HEK293 (cell line): ENCODE data around the gene MYOZ3.

Source experiments
- KLF1 ChIP-seq: fragments of 450-650 bp; formaldehyde crosslinking; IDR thresholded peaks from 2 replicates; pipeline ENCODE4 v1.5.1; 2016; ENCODE audit warnings: missing biosample characterization, missing genetic modification characterization
- RBAK ChIP-seq: fragments of 450-650 bp; formaldehyde crosslinking; IDR thresholded peaks from 2 replicates; pipeline ENCODE4 v1.5.1; 2016; ENCODE audit warnings: missing biosample characterization, missing genetic modification characterization
- ZFP37 ChIP-seq: fragments of 450-650 bp; formaldehyde crosslinking; IDR thresholded peaks from 2 replicates; pipeline ENCODE4 v1.5.1; 2016; ENCODE audit warnings: missing biosample characterization, missing genetic modification characterization
- ZNF112 ChIP-seq: fragments of 450-650 bp; formaldehyde crosslinking; IDR thresholded peaks from 2 replicates; pipeline ENCODE4 v1.5.0; 2017; ENCODE audit warnings: missing biosample characterization, missing genetic modification characterization
- ZNF2 ChIP-seq: fragments of 450-650 bp; formaldehyde crosslinking; IDR thresholded peaks from 2 replicates; pipeline ENCODE4 v1.5.1; 2016; ENCODE audit warnings: missing biosample characterization, missing genetic modification characterization
- ZNF221 ChIP-seq: fragments of 450-650 bp; formaldehyde crosslinking; IDR thresholded peaks from 2 replicates; pipeline ENCODE4 v1.5.1; 2017; ENCODE audit warnings: missing biosample characterization, missing genetic modification characterization, borderline replicate concordance
- ZNF23 ChIP-seq: fragments of 450-650 bp; formaldehyde crosslinking; IDR thresholded peaks from 2 replicates; pipeline ENCODE4 v1.5.1; 2016; ENCODE audit warnings: missing biosample characterization, missing genetic modification characterization, borderline replicate concordance
- ZNF24 ChIP-seq: fragments of 450-650 bp; formaldehyde crosslinking; IDR thresholded peaks from 2 replicates; pipeline ENCODE4 v1.5.1; 2016; ENCODE audit warnings: missing biosample characterization, missing genetic modification characterization
- ZNF274 ChIP-seq, 2 experiments: fragments of 200-500 bp in 1 of 2; fragments of 450-650 bp in 1 of 2; sonication (Bioruptor generic) in 1 of 2; formaldehyde crosslinking in 1 of 2; IDR thresholded peaks; 2 replicates each; pipeline versions ENCODE4 v1.5.1 to v1.6.1; 2014 to 2016; ENCODE audit warnings: borderline replicate concordance in 1 of 2, inconsistent platforms in 1 of 2, low read length in 1 of 2, missing biosample characterization in 1 of 2, missing genetic modification characterization in 1 of 2
- ZNF292 ChIP-seq: fragments of 450-650 bp; formaldehyde crosslinking; IDR thresholded peaks from 2 replicates; pipeline ENCODE4 v1.5.1; 2016; ENCODE audit warnings: low read depth, missing biosample characterization, missing genetic modification characterization, borderline replicate concordance
- ZNF311 ChIP-seq: fragments of 450-650 bp; formaldehyde crosslinking; IDR thresholded peaks from 2 replicates; pipeline ENCODE4 v1.5.1; 2017; ENCODE audit warnings: missing biosample characterization, missing genetic modification characterization, borderline replicate concordance
- ZNF514 ChIP-seq: fragments of 450-650 bp; formaldehyde crosslinking; IDR thresholded peaks from 2 replicates; pipeline ENCODE4 v1.5.1; 2016; ENCODE audit warnings: missing biosample characterization, missing genetic modification characterization
- ZNF530 ChIP-seq: fragments of 450-650 bp; formaldehyde crosslinking; IDR thresholded peaks from 2 replicates; pipeline ENCODE4 v1.5.1; 2016; ENCODE audit warnings: low read depth, missing biosample characterization, missing genetic modification characterization
- ZNF549 ChIP-seq: fragments of 450-650 bp; IDR thresholded peaks from 2 replicates; pipeline ENCODE4 v1.5.1; 2018; ENCODE audit warnings: missing biosample characterization, missing genetic modification characterization, mild to moderate bottlenecking, inconsistent platforms, moderate library complexity
- ZNF558 ChIP-seq: fragments of 450-650 bp; formaldehyde crosslinking; IDR thresholded peaks from 2 replicates; pipeline ENCODE4 v1.5.1; 2016; ENCODE audit warnings: missing biosample characterization, missing genetic modification characterization
- ZNF585B ChIP-seq: fragments of 450-650 bp; formaldehyde crosslinking; IDR thresholded peaks from 2 replicates; pipeline ENCODE4 v1.5.1; 2016; ENCODE audit warnings: missing biosample characterization, missing genetic modification characterization
- ZNF623 ChIP-seq: fragments of 450-650 bp; formaldehyde crosslinking; IDR thresholded peaks from 2 replicates; pipeline ENCODE4 v1.5.1; 2016; ENCODE audit warnings: missing biosample characterization, missing genetic modification characterization
- ZNF626 ChIP-seq: fragments of 450-650 bp; sonication (Bioruptor Pico); formaldehyde crosslinking; IDR thresholded peaks from 2 replicates; pipeline ENCODE4 v1.5.1; 2018; ENCODE audit warnings: missing biosample characterization, missing genetic modification characterization, inconsistent platforms
- ZNF658 ChIP-seq: fragments of 450-650 bp; formaldehyde crosslinking; IDR thresholded peaks from 2 replicates; pipeline ENCODE4; 2016; ENCODE audit warnings: missing biosample characterization, missing genetic modification characterization
- ZNF670 ChIP-seq: fragments of 450-650 bp; formaldehyde crosslinking; IDR thresholded peaks from 2 replicates; pipeline ENCODE4 v1.5.1; 2016; ENCODE audit warnings: missing biosample characterization, missing genetic modification characterization, low read depth
- ZNF701 ChIP-seq: fragments of 450-650 bp; formaldehyde crosslinking; IDR thresholded peaks from 2 replicates; pipeline ENCODE4 v1.5.1; 2016; ENCODE audit warnings: missing biosample characterization, missing genetic modification characterization
- ZNF707 ChIP-seq: fragments of 450-650 bp; formaldehyde crosslinking; IDR thresholded peaks from 2 replicates; pipeline ENCODE4 v1.5.1; 2016; ENCODE audit warnings: missing biosample characterization, missing genetic modification characterization
- ZNF791 ChIP-seq: fragments of 450-650 bp; formaldehyde crosslinking; IDR thresholded peaks from 2 replicates; pipeline ENCODE4 v1.5.1; 2016; ENCODE audit warnings: missing biosample characterization, missing genetic modification characterization
- ZNF830 ChIP-seq: fragments of 450-650 bp; IDR thresholded peaks from 2 replicates; pipeline ENCODE4 v1.5.0; 2018; ENCODE audit warnings: missing biosample characterization, missing genetic modification characterization, low read depth, mild to moderate bottlenecking, moderate library complexity
- TF ChIP-seq, protein P1 (sequence below): fragments of 450-650 bp; formaldehyde crosslinking; IDR thresholded peaks from 2 replicates; pipeline ENCODE4 v1.5.1; 2016; ENCODE audit warnings: missing biosample characterization, missing genetic modification characterization
- TF ChIP-seq, protein P2 (sequence below): fragments of 450-650 bp; formaldehyde crosslinking; IDR thresholded peaks from 2 replicates; pipeline ENCODE4 v1.5.1; 2016; ENCODE audit warnings: missing biosample characterization, missing genetic modification characterization
- TF ChIP-seq, protein P3 (sequence below): fragments of 450-650 bp; formaldehyde crosslinking; IDR thresholded peaks from 2 replicates; pipeline ENCODE4 v1.5.1; 2017; ENCODE audit warnings: missing biosample characterization, missing genetic modification characterization
- TF ChIP-seq, protein P4 (sequence below): fragments of 450-650 bp; formaldehyde crosslinking; IDR thresholded peaks from 2 replicates; pipeline ENCODE4 v1.5.1; 2016; ENCODE audit warnings: missing biosample characterization, missing genetic modification characterization, borderline replicate concordance
- TF ChIP-seq, protein P5 (sequence below): fragments of 450-650 bp; formaldehyde crosslinking; IDR thresholded peaks from 2 replicates; pipeline ENCODE4; 2016; ENCODE audit warnings: missing biosample characterization, missing genetic modification characterization
- TF ChIP-seq, protein P6 (sequence below): fragments of 450-650 bp; formaldehyde crosslinking; IDR thresholded peaks from 2 replicates; pipeline ENCODE4 v1.5.1; 2016; ENCODE audit warnings: missing biosample characterization, missing genetic modification characterization

Gene MYOZ3

DNA sequence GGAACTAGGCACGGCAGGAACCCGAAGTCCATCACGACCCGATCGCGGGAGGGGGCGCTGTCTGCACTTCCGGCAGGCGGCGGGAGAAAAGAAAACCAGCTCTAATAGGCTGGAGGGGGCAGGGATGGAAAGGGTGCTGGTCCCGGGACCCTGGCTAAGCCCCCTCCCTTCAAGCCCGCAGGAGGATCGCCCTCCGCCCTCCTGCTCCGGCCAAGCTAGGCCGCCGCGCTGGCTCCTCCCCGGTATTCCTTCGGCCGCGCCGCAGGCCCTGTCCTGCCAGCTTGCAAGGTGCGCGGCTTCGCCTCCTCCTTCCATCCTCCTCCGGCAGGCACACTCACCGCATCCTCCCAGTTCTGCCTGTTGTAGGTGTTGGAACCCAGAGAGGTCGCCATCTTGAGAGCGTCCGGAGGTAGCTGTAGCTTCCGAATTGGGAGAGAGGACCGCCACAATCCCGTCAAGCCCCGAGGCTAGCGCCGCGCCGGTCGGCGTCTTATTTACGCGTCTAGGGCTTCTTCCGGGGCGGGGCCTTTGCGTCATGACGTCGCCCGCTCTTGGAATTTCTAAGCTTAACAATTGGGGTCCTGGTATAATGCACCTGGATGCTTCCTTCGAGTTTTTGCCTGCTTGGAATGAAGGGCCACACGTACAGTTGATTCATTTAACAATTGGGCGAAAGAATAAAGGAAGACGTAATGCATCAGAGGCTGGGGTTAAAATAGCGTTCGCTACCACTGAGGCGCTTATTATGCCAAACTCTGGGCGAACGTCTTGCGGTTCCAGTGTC lies 39.7 kb downstream of the MYOZ3 start, which contains the start of gene RBM22 (continued):
- TF ChIP-seq, protein P1, sequence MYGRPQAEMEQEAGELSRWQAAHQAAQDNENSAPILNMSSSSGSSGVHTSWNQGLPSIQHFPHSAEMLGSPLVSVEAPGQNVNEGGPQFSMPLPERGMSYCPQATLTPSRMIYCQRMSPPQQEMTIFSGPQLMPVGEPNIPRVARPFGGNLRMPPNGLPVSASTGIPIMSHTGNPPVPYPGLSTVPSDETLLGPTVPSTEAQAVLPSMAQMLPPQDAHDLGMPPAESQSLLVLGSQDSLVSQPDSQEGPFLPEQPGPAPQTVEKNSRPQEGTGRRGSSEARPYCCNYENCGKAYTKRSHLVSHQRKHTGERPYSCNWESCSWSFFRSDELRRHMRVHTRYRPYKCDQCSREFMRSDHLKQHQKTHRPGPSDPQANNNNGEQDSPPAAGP (tag by site-specific recombination), result 0 out of 2 replicates have a peak, but pooled peaks have one; percentile 25
- TF ChIP-seq ZNF626 (tag by site-specific recombination) (no peak), ZNF701 (tag by site-specific recombination) (no peak), ZNF112 (no peak), ZNF585B (tag by site-specific recombination) (no peak), ZNF530 (tag by site-specific recombination) (no peak), ZNF274 (IDR thresholded peaks at IDR 0.05; ENCODE audit: low read length) (no peak), ZNF274 (tag by site-specific recombination; IDR thresholded peaks at IDR 0.05; ENCODE audit: borderline replicate concordance) (no peak), ZNF791 (tag by site-specific recombination) (no peak), ZNF221 (tag by site-specific recombination) (no peak), ZNF623 (tag by site-specific recombination) (no peak), KLF1 (tag by site-specific recombination) (peak; percentile 57; the same call in 1 of the 2 replicates), ZNF311 (no peak), ZNF707 (tag by site-specific recombination) (no peak), ZNF558 (no peak), ZNF514 (tag by site-specific recombination) (no peak), ZNF292 (no peak), ZNF23 (tag by site-specific recombination) (no peak), ZNF549 (tag by site-specific recombination) (no peak), ZNF830 (tag by site-specific recombination) (no peak), ZNF2 (tag by site-specific recombination) (peak; percentile 94), ZNF658 (tag by site-specific recombination) (no peak), ZNF670 (tag by site-specific recombination) (no peak), RBAK (tag by site-specific recombination) (no peak), ZFP37 (tag by site-specific recombination) (peak; percentile 85), ZNF24 (tag by site-specific recombination) (peak; percentile 46; the same call in 1 of the 2 replicates)
- TF ChIP-seq, protein P2, sequence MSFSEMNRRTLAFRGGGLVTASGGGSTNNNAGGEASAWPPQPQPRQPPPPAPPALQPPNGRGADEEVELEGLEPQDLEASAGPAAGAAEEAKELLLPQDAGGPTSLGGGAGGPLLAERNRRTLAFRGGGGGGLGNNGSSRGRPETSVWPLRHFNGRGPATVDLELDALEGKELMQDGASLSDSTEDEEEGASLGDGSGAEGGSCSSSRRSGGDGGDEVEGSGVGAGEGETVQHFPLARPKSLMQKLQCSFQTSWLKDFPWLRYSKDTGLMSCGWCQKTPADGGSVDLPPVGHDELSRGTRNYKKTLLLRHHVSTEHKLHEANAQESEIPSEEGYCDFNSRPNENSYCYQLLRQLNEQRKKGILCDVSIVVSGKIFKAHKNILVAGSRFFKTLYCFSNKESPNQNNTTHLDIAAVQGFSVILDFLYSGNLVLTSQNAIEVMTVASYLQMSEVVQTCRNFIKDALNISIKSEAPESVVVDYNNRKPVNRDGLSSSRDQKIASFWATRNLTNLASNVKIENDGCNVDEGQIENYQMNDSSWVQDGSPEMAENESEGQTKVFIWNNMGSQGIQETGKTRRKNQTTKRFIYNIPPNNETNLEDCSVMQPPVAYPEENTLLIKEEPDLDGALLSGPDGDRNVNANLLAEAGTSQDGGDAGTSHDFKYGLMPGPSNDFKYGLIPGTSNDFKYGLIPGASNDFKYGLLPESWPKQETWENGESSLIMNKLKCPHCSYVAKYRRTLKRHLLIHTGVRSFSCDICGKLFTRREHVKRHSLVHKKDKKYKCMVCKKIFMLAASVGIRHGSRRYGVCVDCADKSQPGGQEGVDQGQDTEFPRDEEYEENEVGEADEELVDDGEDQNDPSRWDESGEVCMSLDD (tag by site-specific recombination), result peak; percentile 78
- TF ChIP-seq, protein P3, sequence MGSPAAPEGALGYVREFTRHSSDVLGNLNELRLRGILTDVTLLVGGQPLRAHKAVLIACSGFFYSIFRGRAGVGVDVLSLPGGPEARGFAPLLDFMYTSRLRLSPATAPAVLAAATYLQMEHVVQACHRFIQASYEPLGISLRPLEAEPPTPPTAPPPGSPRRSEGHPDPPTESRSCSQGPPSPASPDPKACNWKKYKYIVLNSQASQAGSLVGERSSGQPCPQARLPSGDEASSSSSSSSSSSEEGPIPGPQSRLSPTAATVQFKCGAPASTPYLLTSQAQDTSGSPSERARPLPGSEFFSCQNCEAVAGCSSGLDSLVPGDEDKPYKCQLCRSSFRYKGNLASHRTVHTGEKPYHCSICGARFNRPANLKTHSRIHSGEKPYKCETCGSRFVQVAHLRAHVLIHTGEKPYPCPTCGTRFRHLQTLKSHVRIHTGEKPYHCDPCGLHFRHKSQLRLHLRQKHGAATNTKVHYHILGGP (tag by site-specific recombination), result no peak
- TF ChIP-seq, protein P4, sequence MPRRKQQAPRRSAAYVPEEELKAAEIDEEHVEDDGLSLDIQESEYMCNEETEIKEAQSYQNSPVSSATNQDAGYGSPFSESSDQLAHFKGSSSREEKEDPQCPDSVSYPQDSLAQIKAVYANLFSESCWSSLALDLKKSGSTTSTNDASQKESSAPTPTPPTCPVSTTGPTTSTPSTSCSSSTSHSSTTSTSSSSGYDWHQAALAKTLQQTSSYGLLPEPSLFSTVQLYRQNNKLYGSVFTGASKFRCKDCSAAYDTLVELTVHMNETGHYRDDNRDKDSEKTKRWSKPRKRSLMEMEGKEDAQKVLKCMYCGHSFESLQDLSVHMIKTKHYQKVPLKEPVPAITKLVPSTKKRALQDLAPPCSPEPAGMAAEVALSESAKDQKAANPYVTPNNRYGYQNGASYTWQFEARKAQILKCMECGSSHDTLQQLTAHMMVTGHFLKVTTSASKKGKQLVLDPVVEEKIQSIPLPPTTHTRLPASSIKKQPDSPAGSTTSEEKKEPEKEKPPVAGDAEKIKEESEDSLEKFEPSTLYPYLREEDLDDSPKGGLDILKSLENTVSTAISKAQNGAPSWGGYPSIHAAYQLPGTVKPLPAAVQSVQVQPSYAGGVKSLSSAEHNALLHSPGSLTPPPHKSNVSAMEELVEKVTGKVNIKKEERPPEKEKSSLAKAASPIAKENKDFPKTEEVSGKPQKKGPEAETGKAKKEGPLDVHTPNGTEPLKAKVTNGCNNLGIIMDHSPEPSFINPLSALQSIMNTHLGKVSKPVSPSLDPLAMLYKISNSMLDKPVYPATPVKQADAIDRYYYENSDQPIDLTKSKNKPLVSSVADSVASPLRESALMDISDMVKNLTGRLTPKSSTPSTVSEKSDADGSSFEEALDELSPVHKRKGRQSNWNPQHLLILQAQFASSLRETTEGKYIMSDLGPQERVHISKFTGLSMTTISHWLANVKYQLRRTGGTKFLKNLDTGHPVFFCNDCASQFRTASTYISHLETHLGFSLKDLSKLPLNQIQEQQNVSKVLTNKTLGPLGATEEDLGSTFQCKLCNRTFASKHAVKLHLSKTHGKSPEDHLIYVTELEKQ (tag by site-specific recombination), result no peak
- TF ChIP-seq, protein P5, sequence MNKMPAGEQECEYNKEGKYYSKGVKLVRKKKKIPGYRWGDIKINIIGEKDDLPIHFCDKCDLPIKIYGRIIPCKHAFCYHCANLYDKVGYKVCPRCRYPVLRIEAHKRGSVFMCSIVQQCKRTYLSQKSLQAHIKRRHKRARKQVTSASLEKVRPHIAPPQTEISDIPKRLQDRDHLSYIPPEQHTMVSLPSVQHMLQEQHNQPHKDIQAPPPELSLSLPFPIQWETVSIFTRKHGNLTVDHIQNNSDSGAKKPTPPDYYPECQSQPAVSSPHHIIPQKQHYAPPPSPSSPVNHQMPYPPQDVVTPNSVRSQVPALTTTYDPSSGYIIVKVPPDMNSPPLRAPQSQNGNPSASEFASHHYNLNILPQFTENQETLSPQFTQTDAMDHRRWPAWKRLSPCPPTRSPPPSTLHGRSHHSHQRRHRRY, result no peak
- TF ChIP-seq, protein P6, sequence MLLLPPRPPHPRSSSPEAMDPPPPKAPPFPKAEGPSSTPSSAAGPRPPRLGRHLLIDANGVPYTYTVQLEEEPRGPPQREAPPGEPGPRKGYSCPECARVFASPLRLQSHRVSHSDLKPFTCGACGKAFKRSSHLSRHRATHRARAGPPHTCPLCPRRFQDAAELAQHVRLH (tag by site-specific recombination), result 0 out of 2 replicates have a peak, but pooled peaks have one; percentile 56
